DND-41 (cell line): Measurements from ENCODE around the gene TSPEAR.

Experiments
- CTCF ChIP-seq: IDR thresholded peaks from 2 replicates; pipeline ENCODE4 v1.5.1; 2012; ENCODE audit warnings: borderline replicate concordance, low read length, moderate library complexity, mild to moderate bottlenecking; ENCODE audit not compliant: poor library complexity, severe bottlenecking; ENCODE audit errors: extremely low read depth
- EZH2 ChIP-seq: IDR thresholded peaks from 3 replicates; pipeline ENCODE4 v1.6.1; 2012; ENCODE audit warnings: borderline replicate concordance, low read depth, mild to moderate bottlenecking, moderate library complexity, low read length, inconsistent platforms; ENCODE audit not compliant: severe bottlenecking

GRCh38 chr21:44571844-44572782, 139.3 kb downstream of the TSPEAR start:
- TF ChIP-seq CTCF (no peak), EZH2 (no peak)
